Peyer's patch (tissue), 4 donors: ENCODE measurements around the gene CACNA2D3.

ENCODE experiments used
- CTCF ChIP-seq, 6 experiments: fragments of 450-650 bp in 4 of 6; fragments of 200-600 bp in 2 of 6; sonication (generic) in 1 of 6; IDR thresholded peaks; one replicate each; pipeline ENCODE4 v1.5.1; 2017 to 2019; ENCODE audit warnings: antibody characterized with exemption in 6 of 6, mild to moderate bottlenecking in 3 of 6, moderate library complexity in 1 of 6
- POLR2A ChIP-seq, 2 donors: fragments of 450-650 bp; IDR thresholded peaks; one replicate each; pipeline ENCODE4 v1.5.1; 2017; ENCODE audit warnings: antibody characterized with exemption in 2 of 2, mild to moderate bottlenecking in 2 of 2, moderate library complexity in 2 of 2

- TF ChIP-seq POLR2A (IDR thresholded peaks at IDR 0.05), result no peak
- no peak for TF ChIP-seq CTCF (IDR thresholded peaks at IDR 0.05)
Observed at GRCh38 chr3:54165865-54166264, 43.5 kb downstream of the CACNA2D3 start.
